ENCODE measurements around the gene CTNNA2. TPM values are rescaled to one million over a fixed set of nuclear protein-coding genes. Genes with fewer than 3 reads are reported as not detected.
A peak's percentile ranks its signal among the peaks of the same experiment; 100 is the strongest.

Gene CTNNA2
- total and polyA plus RNA-seq, 5 donors = 0.08 to 0.42 (median 0.11) TPM; not detected in 1

DNA sequence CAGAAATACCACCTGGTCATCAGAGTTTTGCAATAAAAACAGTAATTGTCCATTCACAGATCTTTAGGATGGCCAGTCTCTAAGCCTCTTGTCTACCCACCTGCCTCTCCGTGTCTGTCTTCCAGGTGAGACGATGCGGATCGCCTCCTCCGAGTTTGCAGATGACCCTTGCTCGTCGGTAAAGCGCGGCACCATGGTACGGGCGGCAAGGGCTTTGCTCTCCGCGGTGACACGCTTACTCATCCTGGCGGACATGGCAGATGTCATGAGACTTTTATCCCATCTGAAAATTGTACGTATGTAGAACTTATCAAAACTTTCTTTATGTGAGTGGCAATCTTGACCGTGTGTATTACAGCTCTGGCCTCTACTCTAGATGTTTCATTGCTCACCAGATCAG lies 345.0 kb downstream of the CTNNA2 start:
- WGBS = 93% methylated on average over 17 of the region's 17 CpGs
- no peak for ATAC-seq

DNA sequence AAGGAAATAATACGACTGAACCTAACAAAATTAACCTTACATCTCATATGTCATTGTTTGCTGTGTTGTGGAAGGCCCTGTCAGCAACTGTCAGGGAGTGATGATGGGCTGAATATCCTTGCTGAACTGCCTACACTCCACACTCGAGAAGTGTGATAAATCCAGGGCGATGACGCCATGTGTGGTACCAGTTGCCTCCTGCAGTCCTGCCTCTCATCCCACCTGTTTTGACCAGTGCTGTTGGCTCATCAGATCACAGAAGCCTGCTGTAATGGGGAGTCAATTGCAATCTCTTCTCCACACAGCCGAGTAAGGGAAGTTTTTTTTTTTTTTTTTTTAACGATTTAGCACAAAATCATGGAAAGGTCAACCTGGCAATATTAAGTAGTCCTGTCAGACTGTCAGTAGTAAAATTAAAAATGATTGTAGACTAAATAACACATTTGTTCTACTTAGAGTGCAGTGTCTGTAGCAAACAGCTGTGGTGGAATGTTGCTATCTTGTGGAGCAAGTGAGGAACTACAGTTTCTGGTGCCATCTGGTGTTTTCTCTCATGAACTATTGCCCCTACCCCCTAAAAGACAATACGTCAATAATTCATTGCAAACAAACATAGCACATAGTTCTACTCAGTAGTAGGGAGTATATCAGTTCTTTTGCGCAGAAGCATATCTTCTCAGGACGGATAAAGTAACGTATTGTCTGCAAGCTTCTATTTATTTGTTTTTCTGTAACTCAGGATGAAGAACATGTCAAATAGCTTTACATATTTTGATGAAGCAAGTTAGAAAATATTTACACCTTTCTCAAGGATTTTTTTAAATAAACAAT lies 347.6 kb downstream of the CTNNA2 start:
- no peaks in the 10 kb centered on the region for H3K9me3 ChIP-seq (ENCODE audit: control insufficient read depth, low read length)
- H3K27me3 ChIP-seq (ENCODE audit: control insufficient read depth, insufficient read depth) = peaks cover 2% of the 10 kb centered on the region
- WGBS = 19% methylated on average over 10 of the region's 10 CpGs
- no peak overlapping the region for H3K4me3 ChIP-seq (ENCODE audit: low read length)
- ATAC-seq (no peak), DNase-seq (no peak)
- H3K4me1 ChIP-seq (ENCODE audit: control insufficient read depth, insufficient read depth, low read length) = no peaks in the 10 kb centered on the region
- intact Hi-C loops (cut with DNase I) = no loop called here
- H3K27ac ChIP-seq (ENCODE audit: low read length) = no peak overlapping the region

More for the DNA sequence above, 345.0 kb downstream of the CTNNA2 start:
- H3K9me3 ChIP-seq (ENCODE audit: control insufficient read depth, low read length) = no peaks in the 10 kb centered on the region
- no peak overlapping the region for H3K27ac ChIP-seq (ENCODE audit: low read length)
- H3K4me1 ChIP-seq (ENCODE audit: control insufficient read depth, insufficient read depth, low read length) = no peaks in the 10 kb centered on the region
- intact Hi-C loops (cut with DNase I) = no loop called here
- H3K27me3 ChIP-seq (ENCODE audit: control insufficient read depth, insufficient read depth) = peaks cover 2% of the 10 kb centered on the region
- H3K4me3 ChIP-seq (ENCODE audit: low read length) = no peak overlapping the region
- peak in 1 of 3 donors; percentile 36 for DNase-seq

DNA sequence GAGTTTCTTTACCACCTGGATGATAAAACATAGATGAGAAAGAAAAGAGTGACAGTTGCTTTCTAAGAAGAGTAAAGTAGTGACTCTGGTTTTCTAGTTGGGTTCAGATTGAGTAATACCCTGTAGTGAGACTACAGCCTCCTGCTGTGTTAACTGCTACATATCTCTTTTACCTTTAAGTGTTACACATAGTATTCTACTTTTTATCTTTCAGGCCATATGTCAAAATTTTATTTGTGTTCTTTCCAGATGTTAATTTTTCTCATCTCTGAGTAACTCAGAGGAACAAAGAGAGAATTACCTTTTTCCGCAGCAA lies 348.2 kb downstream of the CTNNA2 start:
- no peaks in the 10 kb centered on the region for H3K9me3 ChIP-seq (ENCODE audit: control insufficient read depth, low read length)
- H3K4me1 ChIP-seq (ENCODE audit: control insufficient read depth, insufficient read depth, low read length) = no peaks in the 10 kb centered on the region
- intact Hi-C loops (cut with DNase I) = no loop called here
- H3K27ac ChIP-seq (ENCODE audit: low read length) = no peak overlapping the region
- WGBS = 55% methylated on average over 1 of the region's 1 CpG
- DNase-seq (no peak), ATAC-seq (no peak)
- H3K4me3 ChIP-seq (ENCODE audit: low read length) = no peak overlapping the region
- peaks cover 2% of the 10 kb centered on the region for H3K27me3 ChIP-seq (ENCODE audit: control insufficient read depth, insufficient read depth)

DNA sequence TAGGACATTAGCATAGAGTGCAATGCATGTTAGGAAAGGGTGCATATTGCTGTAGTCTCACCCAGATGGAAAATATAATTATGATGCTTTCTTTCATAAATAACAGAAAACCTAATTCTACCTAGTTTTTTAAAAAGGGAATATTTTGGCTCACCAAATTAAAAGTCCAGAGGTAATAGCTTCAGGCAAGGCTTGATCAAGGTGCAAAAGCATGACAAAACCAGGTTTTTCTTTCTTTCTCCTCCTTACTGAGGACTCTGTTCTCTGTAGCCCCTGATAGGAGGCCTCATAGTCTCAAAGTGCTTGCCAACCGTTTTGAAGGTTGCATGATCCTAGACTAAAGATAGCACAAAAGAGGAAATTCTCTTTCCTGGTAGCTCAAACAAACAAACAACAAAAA lies 349.9 kb downstream of the CTNNA2 start:
- H3K4me3 ChIP-seq (ENCODE audit: low read length) = no peak overlapping the region
- H3K27me3 ChIP-seq (ENCODE audit: control insufficient read depth, insufficient read depth) = peaks cover 2% of the 10 kb centered on the region
- no peaks in the 10 kb centered on the region for H3K4me1 ChIP-seq (ENCODE audit: control insufficient read depth, insufficient read depth, low read length)
- no peaks in the 10 kb centered on the region for H3K9me3 ChIP-seq (ENCODE audit: control insufficient read depth, low read length)
- intact Hi-C loops (cut with DNase I) = no loop called here
- ATAC-seq (no peak), DNase-seq (no peak)
- 11% methylated on average over 1 of the region's 1 CpG for WGBS
- no peak overlapping the region for H3K27ac ChIP-seq (ENCODE audit: low read length)

DNA sequence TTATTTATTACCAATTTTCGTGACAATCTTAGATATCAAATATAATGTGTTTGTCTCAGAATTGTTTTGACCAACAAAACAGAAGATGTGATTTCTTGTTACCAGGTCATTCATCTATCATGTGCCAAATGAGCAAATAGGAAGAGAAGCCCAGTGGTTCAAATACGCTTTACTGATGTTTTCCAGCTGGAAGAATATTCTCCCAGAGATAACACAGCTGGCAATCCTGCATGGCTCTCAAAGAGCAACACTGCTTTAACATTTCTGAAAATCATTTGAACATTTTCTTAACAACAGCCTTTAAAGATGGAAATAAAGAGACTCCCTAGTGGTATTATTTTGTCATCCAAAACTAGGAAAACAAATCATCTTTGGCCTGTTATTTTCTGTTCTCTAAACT lies 359.8 kb downstream of the CTNNA2 start:
- no peaks in the 10 kb centered on the region for H3K9me3 ChIP-seq (ENCODE audit: control insufficient read depth, low read length)
- no peaks in the 10 kb centered on the region for H3K4me1 ChIP-seq (ENCODE audit: control insufficient read depth, insufficient read depth, low read length)
- WGBS = 55% methylated on average over 2 of the region's 2 CpGs
- ATAC-seq (no peak), DNase-seq (no peak)
- no peak overlapping the region for H3K27ac ChIP-seq (ENCODE audit: low read length)
- intact Hi-C loops (cut with DNase I) = no loop called here
- no peaks in the 10 kb centered on the region for H3K27me3 ChIP-seq (ENCODE audit: control insufficient read depth, insufficient read depth)
- H3K4me3 ChIP-seq (ENCODE audit: low read length) = no peak overlapping the region

DNA sequence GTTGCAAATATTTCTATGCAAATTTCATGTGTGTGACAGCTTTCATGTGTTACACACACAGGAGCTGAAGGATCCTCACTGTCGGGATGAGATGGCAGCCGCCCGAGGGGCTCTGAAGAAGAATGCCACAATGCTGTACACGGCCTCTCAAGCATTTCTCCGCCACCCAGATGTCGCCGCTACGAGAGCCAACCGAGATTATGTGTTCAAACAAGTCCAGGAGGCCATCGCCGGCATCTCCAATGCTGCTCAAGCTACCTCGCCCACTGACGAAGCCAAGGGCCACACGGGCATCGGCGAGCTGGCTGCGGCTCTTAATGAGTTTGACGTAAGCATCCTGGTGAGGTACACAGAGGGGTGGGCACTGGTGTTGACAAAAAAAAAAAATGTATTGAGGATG lies 361.2 kb downstream of the CTNNA2 start:
- Histone ChIP-seq H3K27me3 (ENCODE audit: control insufficient read depth, insufficient read depth) (no peaks in the 10 kb centered on the region), H3K9me3 (ENCODE audit: control insufficient read depth, low read length) (no peaks in the 10 kb centered on the region), H3K27ac (ENCODE audit: low read length) (no peak overlapping the region), H3K4me1 (ENCODE audit: control insufficient read depth, insufficient read depth, low read length) (no peaks in the 10 kb centered on the region), H3K4me3 (ENCODE audit: low read length) (no peak overlapping the region)
- 93% methylated on average over 18 of the region's 18 CpGs for WGBS
- DNase-seq (no peak), ATAC-seq (no peak)
- intact Hi-C loops (cut with DNase I) = no loop called here

DNA sequence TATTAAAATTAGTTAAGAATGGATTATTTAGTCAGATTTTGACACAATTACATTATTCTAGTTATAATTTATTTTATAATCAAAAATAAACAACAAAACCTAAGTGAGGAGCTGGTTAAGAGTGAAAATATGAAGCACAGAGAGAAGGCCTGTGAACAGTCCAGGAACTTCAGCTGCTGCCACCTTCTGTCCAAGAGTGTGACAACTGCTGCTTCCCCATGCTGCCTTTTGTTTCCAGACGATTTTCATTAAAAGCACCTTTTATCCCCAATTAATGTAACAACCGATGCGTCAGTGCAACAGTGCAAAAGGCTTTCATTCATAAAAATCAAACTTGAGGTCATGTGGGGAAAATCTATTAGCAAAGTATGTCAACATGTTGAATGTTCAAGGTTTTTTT lies 363.6 kb downstream of the CTNNA2 start:
- Histone ChIP-seq H3K9me3 (ENCODE audit: control insufficient read depth, low read length) (no peaks in the 10 kb centered on the region), H3K4me1 (ENCODE audit: control insufficient read depth, insufficient read depth, low read length) (no peaks in the 10 kb centered on the region), H3K27ac (ENCODE audit: low read length) (no peak overlapping the region), H3K4me3 (ENCODE audit: low read length) (no peak overlapping the region), H3K27me3 (ENCODE audit: control insufficient read depth, insufficient read depth) (no peaks in the 10 kb centered on the region)
- intact Hi-C loops (cut with DNase I) = no loop called here
- ATAC-seq (no peak), DNase-seq (no peak)
- 17% methylated on average over 3 of the region's 3 CpGs for WGBS

DNA sequence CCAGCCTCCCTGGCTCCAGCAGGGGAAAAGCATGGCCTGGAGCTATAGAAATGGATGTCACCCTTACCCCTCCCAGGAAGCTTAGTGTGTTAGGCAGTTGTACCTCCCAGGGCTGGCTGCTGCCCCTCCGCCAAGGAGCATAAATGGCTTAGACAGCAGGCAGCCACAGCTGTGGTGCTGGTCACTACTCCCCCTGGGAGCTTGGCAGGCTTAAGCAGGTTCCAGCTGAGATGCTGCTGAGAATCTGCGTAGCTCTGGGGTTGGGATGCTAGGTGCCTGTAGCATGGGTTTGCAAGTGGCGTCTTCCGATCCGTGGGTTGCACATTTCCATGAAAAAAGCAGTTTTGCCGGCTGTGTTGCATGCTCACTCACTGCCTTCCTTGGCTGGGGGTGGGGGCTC lies 369.7 kb downstream of the CTNNA2 start:
- Histone ChIP-seq H3K4me1 (ENCODE audit: control insufficient read depth, insufficient read depth, low read length) (no peaks in the 10 kb centered on the region), H3K4me3 (ENCODE audit: low read length) (no peak overlapping the region), H3K27me3 (ENCODE audit: control insufficient read depth, insufficient read depth) (no peaks in the 10 kb centered on the region), H3K27ac (ENCODE audit: low read length) (no peak overlapping the region), H3K9me3 (ENCODE audit: control insufficient read depth, low read length) (no peaks in the 10 kb centered on the region)
- DNase-seq = no peak
- 80% methylated on average over 6 of the region's 6 CpGs for WGBS
- intact Hi-C loops (cut with DNase I) = no loop called here
- ATAC-seq = no peak

DNA sequence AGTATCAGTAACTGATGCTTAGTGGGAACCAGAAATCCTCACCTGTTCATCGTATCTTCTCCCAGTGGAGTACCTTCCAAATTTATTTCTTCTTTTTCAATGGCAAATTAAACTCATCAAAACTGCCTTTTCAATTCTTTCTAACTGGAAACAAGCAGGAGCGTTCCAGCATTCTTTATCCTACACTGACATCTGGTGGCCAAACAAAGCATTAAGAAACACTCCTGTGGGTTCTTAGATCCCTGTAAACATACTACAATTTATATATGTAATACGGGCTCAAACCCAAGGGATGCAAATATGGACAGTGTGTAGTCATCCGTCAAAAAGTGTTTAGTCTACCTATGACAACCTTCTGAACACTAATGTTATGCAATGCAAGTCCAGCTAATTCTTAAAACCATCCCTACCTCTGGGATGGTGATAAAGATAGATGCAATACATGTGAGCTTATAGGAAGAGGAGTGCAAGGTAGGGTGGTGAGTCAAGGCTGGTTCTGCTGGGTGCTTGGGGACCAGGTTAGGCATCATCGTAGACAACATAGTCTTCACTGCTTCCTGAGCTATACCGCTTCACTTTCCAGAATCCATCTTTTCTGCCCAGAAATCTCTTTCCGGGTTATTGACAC lies 375.0 kb downstream of the CTNNA2 start:
- Histone ChIP-seq H3K4me1 (ENCODE audit: control insufficient read depth, insufficient read depth, low read length) (no peaks in the 10 kb centered on the region), H3K4me3 (ENCODE audit: low read length) (no peak overlapping the region), H3K9me3 (ENCODE audit: control insufficient read depth, low read length) (no peaks in the 10 kb centered on the region), H3K27me3 (ENCODE audit: control insufficient read depth, insufficient read depth) (peaks cover 3% of the 10 kb centered on the region), H3K27ac (ENCODE audit: low read length) (no peak overlapping the region)
- WGBS = 32% methylated on average over 7 of the region's 7 CpGs
- ATAC-seq (peak in 1 of 2 donors; percentile 36), DNase-seq (no peak)
- intact Hi-C loops (cut with DNase I) = no loop called here

DNA sequence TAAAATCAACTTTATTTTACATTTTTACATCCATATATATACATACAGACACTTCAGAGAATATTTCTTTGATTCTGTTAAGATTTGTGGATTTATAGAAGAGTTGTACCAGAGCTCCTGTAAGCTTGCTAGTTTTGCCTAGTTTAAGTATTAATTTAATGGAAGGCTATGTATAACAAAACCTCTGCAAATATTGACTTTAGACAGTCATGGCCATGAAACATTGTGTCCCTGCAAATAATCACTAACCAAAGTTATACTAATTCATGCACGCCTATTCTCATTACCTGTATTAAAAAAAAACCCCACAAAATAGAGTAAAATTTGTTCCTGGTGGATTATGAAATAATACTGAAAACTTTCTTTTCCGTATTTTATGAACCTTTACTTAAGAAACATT lies 379.3 kb downstream of the CTNNA2 start:
- Histone ChIP-seq H3K27me3 (ENCODE audit: control insufficient read depth, insufficient read depth) (peaks cover 3% of the 10 kb centered on the region), H3K9me3 (ENCODE audit: control insufficient read depth, low read length) (no peaks in the 10 kb centered on the region), H3K4me3 (ENCODE audit: low read length) (no peak overlapping the region), H3K27ac (ENCODE audit: low read length) (no peak overlapping the region), H3K4me1 (ENCODE audit: control insufficient read depth, insufficient read depth, low read length) (no peaks in the 10 kb centered on the region)
- intact Hi-C loops (cut with DNase I) = no loop called here
- 84% methylated on average over 2 of the region's 2 CpGs for WGBS
- no peak for ATAC-seq
- no peak for DNase-seq

DNA sequence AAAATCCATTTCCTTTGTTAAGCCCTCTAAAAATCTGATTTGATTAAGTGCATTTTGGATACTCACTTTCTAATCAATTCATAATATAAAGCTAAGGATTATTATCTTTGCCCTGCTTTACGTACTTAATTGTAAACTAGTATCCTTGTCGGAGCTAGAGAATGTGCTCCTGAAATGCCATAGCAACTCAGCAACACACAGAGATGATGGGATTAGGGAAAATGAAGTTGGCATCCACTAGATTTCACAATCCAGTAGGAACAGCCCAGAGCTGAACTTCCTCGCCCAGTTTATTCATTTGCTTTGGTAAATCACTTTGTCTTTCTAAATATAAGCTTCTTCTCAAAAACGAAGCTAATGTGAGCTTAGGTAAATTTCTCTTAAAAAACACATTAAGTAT lies 386.3 kb downstream of the CTNNA2 start:
- ATAC-seq (no peak), DNase-seq (no peak)
- Histone ChIP-seq H3K27ac (ENCODE audit: low read length) (no peak overlapping the region), H3K9me3 (ENCODE audit: control insufficient read depth, low read length) (no peaks in the 10 kb centered on the region), H3K4me3 (ENCODE audit: low read length) (no peak overlapping the region), H3K4me1 (ENCODE audit: control insufficient read depth, insufficient read depth, low read length) (no peaks in the 10 kb centered on the region), H3K27me3 (ENCODE audit: control insufficient read depth, insufficient read depth) (no peaks in the 10 kb centered on the region)
- 75% methylated on average over 4 of the region's 4 CpGs for WGBS
- intact Hi-C loops (cut with DNase I) = no loop called here
